Activated CD8-positive, alpha-beta T cell treated with anti-CD3 and anti-CD28 coated beads for 36 hours (primary cell): ENCODE data around the gene B4GALNT3. TPM values are rescaled to one million over a fixed set of nuclear protein-coding genes. Genes with fewer than 3 reads are reported as not detected.

Source experiments
- ATAC-seq: fragments of 200-7000 bp; cut with Tn5 transposase; one replicate; pipeline ENCODE4 v1.10.0; 2021; ENCODE audit warnings: mild to moderate bottlenecking, moderate library complexity
- CTCF ChIA-PET: fragments of 350-600 bp; sonication (Branson Sonifier 250); formaldehyde crosslinking; loops from one replicate; lab custom pipeline; 2021; ENCODE audit warnings: antibody characterized with exemption; lab: Charles Lee
- POLR2A ChIA-PET: fragments of 350-600 bp; sonication (Branson Sonifier 250); formaldehyde crosslinking; loops from one replicate; lab custom pipeline; 2021; ENCODE audit warnings: antibody characterized with exemption; lab: Charles Lee
- DNase-seq: peaks from one replicate; pipeline ENCODE4 v3.0.0-alpha.2; 2020
- H3K27ac Mint-ChIP-seq: one replicate; pipeline ENCODE4 v1.8.0; 2021; ENCODE audit warnings: mild to moderate bottlenecking, mixed read lengths
- H3K27me3 Mint-ChIP-seq: one replicate; pipeline ENCODE4 v1.8.0; 2021; ENCODE audit warnings: mixed read lengths
- H3K36me3 Mint-ChIP-seq: one replicate; pipeline ENCODE4 v1.8.0; 2021; ENCODE audit warnings: low read depth, mixed read lengths
- H3K4me1 Mint-ChIP-seq: one replicate; pipeline ENCODE4 v1.8.0; 2021; ENCODE audit warnings: low read depth, mixed read lengths
- H3K4me3 Mint-ChIP-seq: one replicate; pipeline ENCODE4 v1.8.0; 2021; ENCODE audit warnings: mild to moderate bottlenecking, moderate library complexity, mixed read lengths
- H3K9me3 Mint-ChIP-seq: one replicate; pipeline ENCODE4 v1.8.0; 2021; ENCODE audit warnings: mixed read lengths
- CTCF ChIP-seq: fragments of 200-600 bp; IDR thresholded peaks from one replicate; pipeline ENCODE4 v1.8.0; 2022; ENCODE audit warnings: antibody characterized with exemption, mild to moderate bottlenecking
- intact Hi-C: fragments of 100-400 bp; cut with micrococcal nuclease; formaldehyde crosslinking; loops from one replicate; pipeline ENCODE4 v1.10.0; 2022
- total RNA-seq, 2 experiments: library from RNA; stranded (reverse); gene quantifications; one replicate each; pipeline ENCODE4 v1.2.3, GENCODE V29; 2021

The B4GALNT3 gene
- total RNA-seq, 2 experiments from 2014 or later, result 2.8 to 3.4 TPM

GRCh38 chr12:509500-509899 lies 49.8 kb downstream of the B4GALNT3 start:
- no peak for ATAC-seq
- POLR2A ChIA-PET, result no interaction called here
- Mint-ChIP-seq H3K27ac (no peak overlapping the region), H3K9me3 (no peaks in the 10 kb centered on the region), H3K36me3 (no peaks in the 10 kb centered on the region), H3K27me3 (peaks cover 2% of the 10 kb centered on the region), H3K4me1 (no peaks in the 10 kb centered on the region), H3K4me3 (no peak overlapping the region)
- TF ChIP-seq CTCF, result no peak
- intact Hi-C loops, result no loop called here
- DNase-seq, result no peak
- CTCF ChIA-PET, result interaction anchor here (1.0 kb wide), 1 partner anchor 37 kb away, joined by 3 read pairs; no protein-coding TSS in a partner anchor

- ChIA-PET POLR2A (no interaction called here), CTCF (interaction anchor here (1.0 to 1.3 kb wide), 2 partner anchors 37 kb away, joined by 3 read pairs; no protein-coding TSS in a partner anchor)
- no peaks in the 10 kb centered on the region for H3K36me3 Mint-ChIP-seq
- no peak overlapping the region for H3K4me3 Mint-ChIP-seq
- H3K27ac Mint-ChIP-seq, result no peak overlapping the region
- no peaks in the 10 kb centered on the region for H3K9me3 Mint-ChIP-seq
- DNase-seq (no peak), ATAC-seq (no peak)
- no peak for TF ChIP-seq CTCF
- H3K4me1 Mint-ChIP-seq, result no peaks in the 10 kb centered on the region
- intact Hi-C loops, result no loop called here
- peaks cover 2% of the 10 kb centered on the region for H3K27me3 Mint-ChIP-seq
Observed at GRCh38 chr12:510071-510825, 50.5 kb downstream of the B4GALNT3 start.

DNA sequence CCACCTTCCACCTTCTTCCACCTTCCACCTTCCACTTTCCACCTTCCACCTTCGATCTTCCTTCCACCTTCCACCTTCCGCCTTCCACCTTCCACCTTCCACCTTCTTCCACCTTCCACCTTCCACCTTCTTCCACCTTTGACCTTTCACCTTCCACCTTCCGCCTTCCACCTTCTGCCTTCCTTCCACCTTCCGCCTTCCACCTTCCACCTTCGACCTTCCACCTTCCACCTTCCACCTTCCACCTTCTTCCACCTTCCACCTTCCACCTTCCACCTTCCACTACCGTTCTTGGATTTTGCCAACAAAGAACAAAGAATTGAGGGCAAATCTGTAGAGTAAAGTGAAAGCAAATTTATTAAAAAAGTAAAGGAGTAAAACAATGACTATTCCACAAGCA lies 53.2 kb downstream of the B4GALNT3 start:
- H3K27me3 Mint-ChIP-seq, result peaks cover 2% of the 10 kb centered on the region
- TF ChIP-seq CTCF, result no peak
- H3K4me3 Mint-ChIP-seq, result no peak overlapping the region
- no peaks in the 10 kb centered on the region for H3K9me3 Mint-ChIP-seq
- no peaks in the 10 kb centered on the region for H3K36me3 Mint-ChIP-seq
- CTCF ChIA-PET, result no interaction called here
- H3K4me1 Mint-ChIP-seq, result no peaks in the 10 kb centered on the region
- intact Hi-C loops, result no loop called here
- DNase-seq (no peak), ATAC-seq (no peak)
- H3K27ac Mint-ChIP-seq, result no peak overlapping the region
- POLR2A ChIA-PET, result no interaction called here

GRCh38 chr12:513446-513845 lies 53.7 kb downstream of the B4GALNT3 start:
- TF ChIP-seq CTCF, result no peak
- ATAC-seq (no peak), DNase-seq (no peak)
- Mint-ChIP-seq H3K9me3 (no peaks in the 10 kb centered on the region), H3K36me3 (no peaks in the 10 kb centered on the region), H3K4me3 (no peak overlapping the region), H3K27ac (no peak overlapping the region), H3K27me3 (peaks cover 2% of the 10 kb centered on the region), H3K4me1 (no peaks in the 10 kb centered on the region)
- ChIA-PET POLR2A (no interaction called here), CTCF (no interaction called here)
- intact Hi-C loops, result no loop called here

GRCh38 chr12:517538-517937 lies 57.8 kb downstream of the B4GALNT3 start:
- Mint-ChIP-seq H3K27me3 (peaks cover 3% of the 10 kb centered on the region), H3K9me3 (no peaks in the 10 kb centered on the region), H3K4me1 (no peaks in the 10 kb centered on the region), H3K4me3 (no peak overlapping the region), H3K36me3 (no peaks in the 10 kb centered on the region), H3K27ac (no peak overlapping the region)
- intact Hi-C loops, result no loop called here
- no peak for TF ChIP-seq CTCF
- ATAC-seq (no peak), DNase-seq (no peak)
- ChIA-PET POLR2A (no interaction called here), CTCF (interaction anchor here (0.8 kb wide), 1 partner anchor 66 kb away, joined by 3 read pairs; no protein-coding TSS in a partner anchor)
